Measurements from ENCODE around the gene RNF145. TPM values are rescaled to one million over a fixed set of nuclear protein-coding genes. Genes with fewer than 3 reads are reported as not detected.

Gene RNF145
- total RNA-seq, result 51.6 and 55.1 TPM in 2 replicates

GRCh38 chr5:159209438-159210209, at the start of gene RNF145:
Gene RNF145 (minus strand): TSS chr5:159209553. CDS start chr5:159203617, 5,936 bp downstream.

Other genes with a start within 250 kb of the RNF145 start
- 7.8 and 10.0 TPM in 2 replicates for gene EBF1, start 109.6 kb downstream of the RNF145 start, total RNA-seq
- gene UBLCP1, start 53.7 kb upstream of the RNF145 start, total RNA-seq, result 13.2 and 20.9 TPM in 2 replicates
- not detected in 2 replicates for gene IL12B, start 120.9 kb upstream of the RNF145 start, total RNA-seq